Lower leg skin (tissue), 4 donors: ENCODE measurements around the gene CDCA4. TPM values are rescaled to one million over a fixed set of nuclear protein-coding genes. Genes with fewer than 3 reads are reported as not detected.

Experiments
- DNase-seq, 2 donors: peaks; one replicate each; pipeline ENCODE4 v3.0.0-alpha.2; 2019; ENCODE audit warnings: low spot score in 2 of 2
- H3K4me3 ChIP-seq: fragments of 200-600 bp; sonication (generic); 2 replicates; pipeline ENCODE4 v1.5.1; 2017; ENCODE audit warnings: mild to moderate bottlenecking, low read depth; ENCODE audit not compliant: poor library complexity, severe bottlenecking
- CTCF ChIP-seq, 3 donors: fragments of 450-650 bp; IDR thresholded peaks; one replicate each; pipeline ENCODE4 v1.5.1; 2016; ENCODE audit warnings: antibody characterized with exemption in 3 of 3, mild to moderate bottlenecking in 3 of 3, moderate library complexity in 2 of 3
- POLR2A ChIP-seq, 2 donors: fragments of 450-650 bp; IDR thresholded peaks; one replicate each; pipeline ENCODE4 v1.6.1; 2016 to 2017; ENCODE audit warnings: antibody characterized with exemption in 2 of 2, mild to moderate bottlenecking in 1 of 2, moderate library complexity in 1 of 2
- WGBS, 2 donors: methylation state at CpG; one replicate each; pipeline ENCODE4 v1.1.5; 2018; 5-methylcytosine and 5-hydroxymethylcytosine counted together
- intact Hi-C: fragments of 100-400 bp; cut with DNase I; formaldehyde crosslinking; loops from one replicate; pipeline ENCODE4 v1.15.0; 2023; ENCODE audit warnings: low total_unique reads
- total RNA-seq, 4 donors: library from RNA; depleted of rRNA; stranded (reverse); fragments of >200 nt; gene quantifications; one replicate each; pipeline ENCODE4 v1.1.0, GENCODE V29; 2016

Gene CDCA4
- total RNA-seq, 4 donors from 2014 or later, result 39.3 to 45.7 (median 41.5) TPM

GRCh38 chr14:104972301-104973134, 48.4 kb downstream of the CDCA4 start:
- TF ChIP-seq CTCF (IDR thresholded peaks at IDR 0.05), result no peak
- no peak for TF ChIP-seq POLR2A (IDR thresholded peaks at IDR 0.05)
- 23 to 42% methylated on average over 17 to 22 of the region's 28 CpGs for WGBS, 2 donors
- H3K4me3 ChIP-seq, result no peak overlapping the region
- intact Hi-C loops, result no loop called here
- peak; percentile 85 to 97 for DNase-seq

- WGBS, 2 donors, result 52 to 64% methylated on average over 9 to 12 of the region's 12 CpGs
- H3K4me3 ChIP-seq, result no peak overlapping the region
- DNase-seq, result peak in 1 of 2 donors; percentile 89
- intact Hi-C loops, result no loop called here
- TF ChIP-seq CTCF (IDR thresholded peaks at IDR 0.05), result no peak
- TF ChIP-seq POLR2A (IDR thresholded peaks at IDR 0.05), result no peak
Observed at GRCh38 chr14:104971447-104972240, 49.2 kb downstream of the CDCA4 start.

- intact Hi-C loops, result no loop called here
- TF ChIP-seq CTCF (IDR thresholded peaks at IDR 0.05) (no peak), POLR2A (IDR thresholded peaks at IDR 0.05) (no peak)
- H3K4me3 ChIP-seq, result peak overlapping the region; percentile 53
- WGBS, 2 donors, result 27 to 40% methylated on average over 10 to 17 of the region's 19 CpGs
- peak; percentile 91 to 98 for DNase-seq
Observed at GRCh38 chr14:104970231-104971068, 50.4 kb downstream of the CDCA4 start.

GRCh38 chr14:104969741-104970230, 51.1 kb downstream of the CDCA4 start:
- H3K4me3 ChIP-seq, result peak overlapping the region; percentile 53
- 60 to 68% methylated on average over 4 to 6 of the region's 10 CpGs for WGBS, 2 donors
- TF ChIP-seq CTCF (IDR thresholded peaks at IDR 0.05) (no peak), POLR2A (IDR thresholded peaks at IDR 0.05) (no peak)
- intact Hi-C loops, result no loop called here
- no peak for DNase-seq
